HG02870 (cell line): ENCODE data around the gene OR52A1.
A peak's percentile ranks its signal among the peaks of the same experiment; 100 is the strongest.

ENCODE experiments used
- ATAC-seq: cut with Tn5 transposase; IDR thresholded peaks from one replicate; pipeline ENCODE4 v1.9.1; 2021; ENCODE audit warnings: mild to moderate bottlenecking, moderate library complexity; ENCODE audit not compliant: unreplicated experiment

Gene OR52A1

GRCh38 chr11:5136261-5136660, 18.3 kb downstream of the OR52A1 start:
- ATAC-seq, result no peak

GRCh38 chr11:5131584-5132335, 22.8 kb downstream of the OR52A1 start:
- no peak for ATAC-seq

GRCh38 chr11:5129457-5129877, 25.1 kb downstream of the OR52A1 start:
- ATAC-seq, result no peak

- no peak for ATAC-seq
Observed at GRCh38 chr11:5124891-5125620, 29.5 kb downstream of the OR52A1 start.

GRCh38 chr11:5123802-5124521, 30.6 kb downstream of the OR52A1 start:
- ATAC-seq, result peak; percentile 91

GRCh38 chr11:5118893-5119292, 35.7 kb downstream of the OR52A1 start:
- ATAC-seq, result no peak

- ATAC-seq, result no peak
Observed at GRCh38 chr11:5117588-5117987, 37.0 kb downstream of the OR52A1 start.

- ATAC-seq, result no peak
Observed at GRCh38 chr11:5115339-5115738, 39.2 kb downstream of the OR52A1 start.

GRCh38 chr11:5107285-5107684, 47.3 kb downstream of the OR52A1 start:
- ATAC-seq, result no peak

- no peak for ATAC-seq
Observed at GRCh38 chr11:5103066-5103465, 51.5 kb downstream of the OR52A1 start.

GRCh38 chr11:5102246-5102645, 52.3 kb downstream of the OR52A1 start:
- ATAC-seq, result no peak

- no peak for ATAC-seq
Observed at GRCh38 chr11:5096011-5096410, 58.5 kb downstream of the OR52A1 start.
